Ectodermal cell (in vitro differentiated cells): Measurements from ENCODE around the gene CHTF8.
"Not testable (repeated sequence)": the region's sequence is repeated elsewhere in the genome, so short reads cannot be mapped to it uniquely, and the experiment has no call there.

Experiments
- H3K27ac ChIP-seq: 2 replicates; pipeline ENCODE4 v1.7.0; 2013; ENCODE audit warnings: mild to moderate bottlenecking, low read depth, low read length; ENCODE audit not compliant: insufficient read depth, poor library complexity, severe bottlenecking
- H3K27me3 ChIP-seq: 2 replicates; pipeline ENCODE4 v1.7.0; 2013; ENCODE audit warnings: mild to moderate bottlenecking, low read length; ENCODE audit not compliant: insufficient read depth, control insufficient read depth, poor library complexity, severe bottlenecking
- H3K36me3 ChIP-seq: one replicate; pipeline ENCODE4 v1.7.0; 2013; ENCODE audit warnings: low read length; ENCODE audit not compliant: control insufficient read depth, insufficient read depth
- H3K4me1 ChIP-seq: one replicate; pipeline ENCODE4 v1.7.0; 2013; ENCODE audit warnings: low read length; ENCODE audit not compliant: control insufficient read depth, insufficient read depth
- H3K4me3 ChIP-seq: 2 replicates; pipeline ENCODE4 v1.7.0; 2013; ENCODE audit warnings: low read depth, low read length, control low read depth; ENCODE audit not compliant: insufficient read depth
- H3K9me3 ChIP-seq: 2 replicates; pipeline ENCODE4 v1.7.0; 2013; ENCODE audit warnings: mild to moderate bottlenecking, low read length, moderate library complexity; ENCODE audit not compliant: control insufficient read depth
- WGBS, 2 experiments: methylation state at CpG; one replicate each; pipeline ENCODE4 v1.1.7; 2013; ENCODE audit warnings: missing lambda C conversion rate in 2 of 2; 5-methylcytosine and 5-hydroxymethylcytosine counted together

CHTF8 gene

GRCh38 chr16:69124406-69124805 lies 8.0 kb downstream of the CHTF8 start:
- H3K27ac ChIP-seq, H3K9me3 ChIP-seq, H3K4me1 ChIP-seq, H3K4me3 ChIP-seq, H3K27me3 ChIP-seq: not testable (repeated sequence)
- 90 to 95% methylated on average over 8 of the region's 8 CpGs for WGBS, 2 experiments
- peaks cover 20% of the 10 kb centered on the region for H3K36me3 ChIP-seq

- Histone ChIP-seq H3K27ac (no peak overlapping the region), H3K4me3 (no peak overlapping the region), H3K4me1 (no peaks in the 10 kb centered on the region), H3K9me3 (no peaks in the 10 kb centered on the region), H3K36me3 (peaks cover 25% of the 10 kb centered on the region), H3K27me3 (no peaks in the 10 kb centered on the region)
- WGBS, 2 experiments = 92 to 95% methylated on average over 3 of the region's 3 CpGs
These were observed 8.5 kb downstream of the CHTF8 start for GRCh38 chr16:69123910-69124309.

DNA sequence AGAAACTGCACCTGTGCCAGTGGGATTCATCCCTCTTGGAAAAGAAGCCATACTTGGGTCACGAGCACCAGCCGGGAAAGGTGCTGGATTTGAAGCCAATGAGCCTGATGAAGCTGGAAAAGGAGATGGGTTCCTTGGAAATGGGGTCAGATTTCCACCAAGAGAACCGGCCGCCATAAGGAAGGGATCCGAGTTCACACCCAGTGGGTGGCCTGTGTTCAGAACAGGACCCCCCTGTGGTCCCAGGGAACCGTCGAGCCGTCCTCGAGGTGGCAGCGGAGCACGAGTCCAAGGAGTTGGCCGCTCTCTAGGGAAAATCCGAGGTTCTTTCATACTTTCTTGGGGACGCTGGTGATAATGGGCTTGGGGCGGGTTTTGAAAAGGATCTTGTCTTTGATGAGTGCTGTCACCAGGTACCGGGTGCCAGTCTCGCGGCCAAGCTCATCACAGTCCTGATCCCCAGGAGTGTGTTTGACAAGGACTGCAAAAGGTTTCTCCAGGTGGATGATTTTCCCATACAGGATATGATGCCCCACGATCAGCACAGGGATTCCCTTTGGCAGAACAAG lies 12.2 kb downstream of the CHTF8 start:
- Histone ChIP-seq H3K4me3 (no peak overlapping the region), H3K27me3 (no peaks in the 10 kb centered on the region), H3K36me3 (peaks cover 50% of the 10 kb centered on the region), H3K9me3 (no peaks in the 10 kb centered on the region), H3K4me1 (no peaks in the 10 kb centered on the region), H3K27ac (no peak overlapping the region)
- WGBS, 2 experiments = 95 to 96% methylated on average over 19 of the region's 19 CpGs

GRCh38 chr16:69119536-69119935 lies 12.9 kb downstream of the CHTF8 start:
- WGBS, 2 experiments = 95 to 97% methylated on average over 2 of the region's 2 CpGs
- H3K9me3 ChIP-seq = no peaks in the 10 kb centered on the region
- H3K27me3 ChIP-seq = no peaks in the 10 kb centered on the region
- no peak overlapping the region for H3K4me3 ChIP-seq
- H3K4me1 ChIP-seq = no peaks in the 10 kb centered on the region
- no peak overlapping the region for H3K27ac ChIP-seq
- H3K36me3 ChIP-seq = peaks cover 54% of the 10 kb centered on the region

- Histone ChIP-seq H3K27me3 (no peaks in the 10 kb centered on the region), H3K4me3 (no peak overlapping the region), H3K27ac (no peak overlapping the region), H3K36me3 (peaks cover 58% of the 10 kb centered on the region), H3K4me1 (no peaks in the 10 kb centered on the region), H3K9me3 (no peaks in the 10 kb centered on the region)
- WGBS, 2 experiments = 96 to 97% methylated on average over 2 of the region's 2 CpGs
These were observed 13.4 kb downstream of the CHTF8 start for GRCh38 chr16:69118994-69119393.

DNA sequence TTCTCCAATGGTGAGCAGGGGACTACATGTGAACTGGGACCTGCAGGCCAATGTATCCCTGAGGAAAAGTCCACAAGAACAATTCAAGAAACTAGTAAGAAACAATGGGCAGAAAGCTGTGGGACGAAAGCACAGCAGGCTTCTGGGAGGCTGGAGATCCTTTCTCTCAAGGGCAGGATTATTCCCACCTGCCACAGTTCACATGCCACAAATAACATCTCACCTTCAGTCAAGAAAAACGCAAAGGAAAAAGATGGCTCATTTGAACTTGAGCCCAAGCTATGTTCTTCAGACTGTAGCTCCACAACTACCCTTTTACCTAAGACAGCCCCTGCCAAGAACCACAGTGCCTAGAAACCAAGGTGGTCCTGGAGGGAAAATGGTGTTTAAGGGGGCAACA lies 13.9 kb downstream of the CHTF8 start:
- H3K36me3 ChIP-seq = peaks cover 58% of the 10 kb centered on the region
- H3K9me3 ChIP-seq = no peaks in the 10 kb centered on the region
- no peak overlapping the region for H3K27ac ChIP-seq
- H3K4me1 ChIP-seq = no peaks in the 10 kb centered on the region
- no peaks in the 10 kb centered on the region for H3K27me3 ChIP-seq
- WGBS, 2 experiments = 94% methylated on average over 2 of the region's 2 CpGs
- H3K4me3 ChIP-seq = no peak overlapping the region

GRCh38 chr16:69116906-69117305 lies 15.5 kb downstream of the CHTF8 start:
- Histone ChIP-seq H3K4me1 (no peaks in the 10 kb centered on the region), H3K4me3 (no peak overlapping the region), H3K36me3 (peaks cover 58% of the 10 kb centered on the region), H3K27ac (no peak overlapping the region), H3K9me3 (no peaks in the 10 kb centered on the region), H3K27me3 (no peaks in the 10 kb centered on the region)
- WGBS, 2 experiments = 92% methylated on average over 6 of the region's 6 CpGs

- Histone ChIP-seq H3K36me3 (peaks cover 58% of the 10 kb centered on the region), H3K27me3 (no peaks in the 10 kb centered on the region), H3K9me3 (no peaks in the 10 kb centered on the region), H3K4me3 (no peak overlapping the region), H3K4me1 (no peaks in the 10 kb centered on the region), H3K27ac (no peak overlapping the region)
- WGBS, 2 experiments = 95% methylated on average over 7 of the region's 7 CpGs
These were observed 16.0 kb downstream of the CHTF8 start for GRCh38 chr16:69116256-69116875.

GRCh38 chr16:69115837-69116236 lies 16.6 kb downstream of the CHTF8 start:
- H3K36me3 ChIP-seq = peaks cover 52% of the 10 kb centered on the region
- no peaks in the 10 kb centered on the region for H3K27me3 ChIP-seq
- WGBS, 2 experiments = 91 to 93% methylated on average over 1 of the region's 1 CpG
- no peaks in the 10 kb centered on the region for H3K9me3 ChIP-seq
- H3K4me3 ChIP-seq = no peak overlapping the region
- H3K27ac ChIP-seq = no peak overlapping the region
- no peaks in the 10 kb centered on the region for H3K4me1 ChIP-seq

- no peaks in the 10 kb centered on the region for H3K27me3 ChIP-seq
- WGBS, 2 experiments = 96 to 98% methylated on average over 5 of the region's 5 CpGs
- H3K4me3 ChIP-seq = no peak overlapping the region
- H3K27ac ChIP-seq = no peak overlapping the region
- no peaks in the 10 kb centered on the region for H3K9me3 ChIP-seq
- no peaks in the 10 kb centered on the region for H3K4me1 ChIP-seq
- peaks cover 50% of the 10 kb centered on the region for H3K36me3 ChIP-seq
These were observed 17.0 kb downstream of the CHTF8 start for GRCh38 chr16:69115361-69115760.
